H7 (cell line): ENCODE results near the gene TRIM52. TPM values are rescaled to one million over a fixed set of nuclear protein-coding genes. Genes with fewer than 3 reads are reported as not detected.

Experiments used
- DNase-seq: peaks from one replicate; pipeline ENCODE4 v3.0.0; 2012
- H3K27me3 ChIP-seq: 2 replicates; pipeline ENCODE4 v1.6.0; 2011; ENCODE audit warnings: mild to moderate bottlenecking, low read length; ENCODE audit not compliant: control insufficient read depth, insufficient read depth
- H3K36me3 ChIP-seq: replicated peaks from 2 replicates; pipeline ENCODE4 v1.5.1; 2011; ENCODE audit warnings: low read length; ENCODE audit not compliant: control insufficient read depth, insufficient read depth
- H3K4me3 ChIP-seq: 2 replicates; pipeline ENCODE4 v1.5.1; 2011; ENCODE audit warnings: low read depth, mild to moderate bottlenecking, control low read depth, low read length, moderate library complexity; ENCODE audit not compliant: insufficient read depth
- total RNA-seq: library from RNA; depleted of rRNA; stranded (reverse); fragments of >200 nt; shearing (Covaris generic); gene quantifications from 2 replicates; pipeline ENCODE4 v1.2.3, GENCODE V29; 2014

Gene TRIM52
- total RNA-seq, 1 experiment from 2014 or later = 1.9 TPM

DNA sequence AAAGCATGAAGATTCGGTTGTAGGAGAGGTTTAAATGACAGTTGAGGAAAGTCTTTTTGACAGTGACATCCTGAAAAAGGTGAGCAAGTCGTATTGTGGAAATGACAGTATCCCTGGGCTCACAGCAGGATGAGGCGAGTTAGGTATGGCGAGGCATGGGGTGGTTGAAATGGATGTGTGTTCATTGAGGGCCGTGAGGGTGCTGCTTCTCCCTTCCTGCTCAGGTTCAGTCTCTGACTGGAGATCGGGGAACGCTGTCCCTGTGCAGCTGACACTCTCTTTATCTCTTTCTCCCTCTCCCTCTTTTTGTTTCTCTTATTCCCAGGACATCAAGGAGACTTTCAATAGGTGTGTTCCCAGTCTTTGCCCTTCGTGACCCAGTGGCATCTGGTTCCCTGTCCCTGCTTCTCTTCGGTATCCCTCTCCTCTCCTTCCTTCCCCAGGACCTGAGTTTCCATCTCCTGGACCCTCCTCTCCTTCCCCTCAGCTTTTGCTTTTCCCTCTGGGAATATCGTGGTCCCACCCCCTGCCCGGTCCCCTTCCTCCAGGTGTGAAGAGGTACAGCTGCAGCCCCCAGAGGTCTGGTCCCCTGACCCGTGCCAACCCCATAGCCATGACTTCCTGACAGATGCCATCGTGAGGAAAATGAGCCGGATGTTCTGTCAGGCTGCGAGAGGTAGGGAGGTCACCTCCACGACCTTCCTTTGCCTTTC is 27.7 kb downstream of the TRIM52 start:
- Histone ChIP-seq H3K36me3 (peaks cover 38% of the 10 kb centered on the region), H3K27me3 (no peaks in the 10 kb centered on the region), H3K4me3 (no peak overlapping the region)
- DNase-seq = peak; percentile 45

DNA sequence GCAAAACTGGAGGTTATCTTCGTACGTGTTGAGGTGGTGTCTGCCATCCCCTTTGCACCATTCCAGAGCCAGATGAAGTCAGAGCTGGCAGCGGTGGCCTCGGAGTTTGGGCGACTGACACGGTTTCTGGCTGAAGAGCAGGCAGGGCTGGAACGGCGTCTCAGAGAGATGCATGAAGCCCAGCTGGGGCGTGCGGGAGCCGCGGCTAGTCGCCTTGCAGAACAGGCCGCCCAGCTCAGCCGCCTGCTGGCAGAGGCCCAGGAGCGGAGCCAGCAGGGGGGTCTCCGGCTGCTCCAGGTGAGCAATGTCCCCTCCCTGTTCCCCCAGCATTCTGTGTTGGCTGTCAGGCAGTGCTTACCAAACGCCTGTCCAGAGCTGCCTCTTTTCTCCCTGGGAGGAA is 28.4 kb downstream of the TRIM52 start:
- DNase-seq = peak; percentile 61
- H3K36me3 ChIP-seq = peaks cover 32% of the 10 kb centered on the region
- H3K27me3 ChIP-seq = no peaks in the 10 kb centered on the region
- no peak overlapping the region for H3K4me3 ChIP-seq

- Histone ChIP-seq H3K27me3 (no peaks in the 10 kb centered on the region), H3K4me3 (no peak overlapping the region), H3K36me3 (peaks cover 21% of the 10 kb centered on the region)
- no peak for DNase-seq
Measured at GRCh38 chr5:181231432-181231831, 29.5 kb downstream of the TRIM52 start.

DNA sequence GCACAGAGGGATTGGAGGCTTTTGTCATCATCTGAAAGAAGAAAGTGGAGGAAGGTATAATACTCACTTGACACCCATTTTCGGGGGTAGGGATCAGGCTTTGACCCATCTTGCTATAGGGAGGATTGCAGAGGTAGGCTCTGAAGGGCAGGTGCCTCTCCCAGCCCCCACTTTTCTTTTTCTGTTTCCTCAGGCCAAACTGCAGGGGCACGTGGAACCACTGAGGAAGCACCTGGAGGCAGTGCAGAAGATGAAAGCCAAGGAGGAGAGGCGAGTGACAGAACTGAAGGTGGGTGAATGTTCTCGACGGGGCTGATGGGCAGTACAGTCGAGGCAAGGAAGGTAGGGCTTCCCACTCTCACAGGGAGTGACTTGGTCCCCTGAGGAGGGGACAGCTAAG is 30.4 kb downstream of the TRIM52 start:
- no peak overlapping the region for H3K4me3 ChIP-seq
- DNase-seq = no peak
- no peaks in the 10 kb centered on the region for H3K27me3 ChIP-seq
- H3K36me3 ChIP-seq = peaks cover 13% of the 10 kb centered on the region

DNA sequence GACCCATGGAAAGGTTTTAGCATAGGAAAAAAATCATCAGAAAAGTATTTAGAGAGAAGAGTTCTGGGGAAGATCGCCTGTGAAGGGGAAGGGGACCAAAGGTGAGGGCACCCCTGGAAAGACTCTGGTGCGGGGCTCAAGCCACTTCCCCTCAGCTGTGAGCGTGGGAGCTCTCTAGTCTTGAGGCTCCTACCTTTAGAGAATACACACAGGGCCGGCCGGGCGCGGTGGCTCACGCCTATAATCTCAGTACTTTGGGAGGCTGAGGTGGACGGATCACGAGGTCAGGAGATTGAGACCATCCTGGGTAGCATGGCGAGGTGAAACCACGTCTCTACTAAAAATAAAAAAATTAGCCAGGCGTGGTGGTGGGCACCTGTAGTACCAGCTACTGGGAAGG is 30.9 kb downstream of the TRIM52 start:
- H3K36me3 ChIP-seq = peaks cover 14% of the 10 kb centered on the region
- H3K4me3 ChIP-seq = no peak overlapping the region
- H3K27me3 ChIP-seq = no peaks in the 10 kb centered on the region
- no peak for DNase-seq

DNA sequence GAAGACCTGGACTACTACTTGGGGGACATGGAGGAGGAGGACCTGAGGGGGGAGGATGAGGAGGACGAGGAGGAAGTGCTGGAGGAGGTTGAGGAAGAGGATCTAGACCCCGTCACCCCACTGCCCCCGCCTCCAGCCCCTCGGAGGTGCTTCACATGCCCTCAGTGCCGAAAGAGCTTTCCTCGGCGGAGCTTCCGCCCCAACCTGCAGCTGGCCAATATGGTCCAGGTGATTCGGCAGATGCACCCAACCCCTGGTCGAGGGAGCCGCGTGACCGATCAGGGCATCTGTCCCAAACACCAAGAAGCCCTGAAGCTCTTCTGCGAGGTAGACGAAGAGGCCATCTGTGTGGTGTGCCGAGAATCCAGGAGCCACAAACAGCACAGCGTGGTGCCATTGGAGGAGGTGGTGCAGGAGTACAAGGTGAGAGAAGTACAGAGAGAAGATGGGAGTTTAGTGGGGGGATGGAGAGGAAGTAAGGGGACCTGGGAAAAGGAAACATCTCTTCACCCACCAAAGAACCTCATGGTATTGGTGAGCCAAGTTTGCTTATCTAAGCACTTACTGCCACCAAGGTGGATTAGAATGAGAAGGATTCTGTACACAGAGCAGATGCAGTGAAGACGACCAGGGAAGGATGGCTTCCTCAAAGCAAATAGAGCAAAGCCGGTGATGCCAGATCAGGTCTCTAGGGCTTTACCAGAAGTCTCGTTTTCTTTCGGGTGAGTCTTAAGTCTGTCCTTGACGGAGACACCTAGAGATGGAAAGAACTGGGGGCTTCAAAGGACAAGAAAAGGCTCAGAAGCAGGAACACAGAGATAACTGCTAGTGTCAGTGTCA is 36.3 kb downstream of the TRIM52 start:
- H3K36me3 ChIP-seq = peaks cover 5% of the 10 kb centered on the region
- no peaks in the 10 kb centered on the region for H3K27me3 ChIP-seq
- peak overlapping the region; percentile 90 for H3K4me3 ChIP-seq
- DNase-seq = no peak

DNA sequence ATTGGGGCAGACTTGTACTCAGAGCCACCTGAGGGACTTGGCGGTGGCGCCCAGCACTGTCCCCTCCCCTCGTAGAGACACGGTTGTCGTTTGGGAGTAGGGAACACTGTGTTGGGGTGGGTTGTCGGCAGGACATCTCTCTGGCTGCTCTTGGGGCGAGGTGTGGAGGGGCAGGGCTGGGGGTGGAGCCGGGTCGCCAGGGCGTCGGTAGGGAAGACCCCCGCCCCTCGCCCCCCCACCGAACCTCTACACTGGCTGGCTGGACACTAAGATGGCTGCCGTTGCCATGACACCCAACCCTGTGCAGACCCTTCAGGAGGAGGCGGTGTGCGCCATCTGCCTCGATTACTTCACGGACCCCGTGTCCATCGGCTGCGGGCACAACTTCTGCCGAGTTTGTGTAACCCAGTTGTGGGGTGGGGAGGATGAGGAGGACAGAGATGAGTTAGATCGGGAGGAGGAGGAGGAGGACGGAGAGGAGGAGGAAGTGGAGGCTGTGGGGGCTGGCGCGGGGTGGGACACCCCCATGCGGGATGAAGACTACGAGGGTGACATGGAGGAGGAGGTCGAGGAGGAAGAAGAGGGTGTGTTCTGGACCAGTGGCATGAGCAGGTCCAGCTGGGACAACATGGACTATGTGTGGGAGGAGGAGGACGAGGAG is 37.1 kb downstream of the TRIM52 start:
- Histone ChIP-seq H3K36me3 (peaks cover 3% of the 10 kb centered on the region), H3K4me3 (peak overlapping the region; percentile 90), H3K27me3 (no peaks in the 10 kb centered on the region)
- peak; percentile 93 for DNase-seq

GRCh38 chr5:181223058-181223728 is 37.8 kb downstream of the TRIM52 start, which contains the start of gene TRIM41:
TRIM41 (plus strand) TSS chr5:181223281; CDS start chr5:181224000, 719 bp downstream.
- DNase-seq = peak; percentile 94
- H3K4me3 ChIP-seq = peak within 1 kb of the TSS; percentile 90
- no peaks in the 10 kb centered on the region for H3K27me3 ChIP-seq
- peaks cover 3% of the 10 kb centered on the region for H3K36me3 ChIP-seq

DNA sequence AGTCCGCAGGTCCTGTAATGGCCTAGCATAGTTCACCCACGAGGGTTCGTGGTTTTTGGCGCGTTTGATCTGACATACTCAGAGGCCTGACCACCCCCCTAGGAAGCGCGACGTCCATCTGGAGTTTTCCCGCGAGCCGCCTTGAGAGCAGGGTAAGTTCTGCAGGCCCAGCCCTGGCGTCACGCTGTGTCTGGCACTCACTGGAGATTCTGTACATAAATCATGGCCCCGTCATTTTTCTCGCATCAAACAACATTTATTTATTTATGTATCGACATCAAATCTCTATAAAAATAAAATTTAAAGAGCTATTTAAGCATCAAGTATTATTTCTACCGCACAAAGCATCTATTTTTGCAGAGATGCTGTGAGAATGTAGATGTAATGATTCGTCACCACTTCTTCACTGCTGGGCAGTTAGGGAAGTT is 38.3 kb downstream of the TRIM52 start:
- Histone ChIP-seq H3K27me3 (no peaks in the 10 kb centered on the region; the same call in 1 of the 2 replicates), H3K4me3 (peak overlapping the region; percentile 90), H3K36me3 (peaks cover 3% of the 10 kb centered on the region)
- no peak for DNase-seq

DNA sequence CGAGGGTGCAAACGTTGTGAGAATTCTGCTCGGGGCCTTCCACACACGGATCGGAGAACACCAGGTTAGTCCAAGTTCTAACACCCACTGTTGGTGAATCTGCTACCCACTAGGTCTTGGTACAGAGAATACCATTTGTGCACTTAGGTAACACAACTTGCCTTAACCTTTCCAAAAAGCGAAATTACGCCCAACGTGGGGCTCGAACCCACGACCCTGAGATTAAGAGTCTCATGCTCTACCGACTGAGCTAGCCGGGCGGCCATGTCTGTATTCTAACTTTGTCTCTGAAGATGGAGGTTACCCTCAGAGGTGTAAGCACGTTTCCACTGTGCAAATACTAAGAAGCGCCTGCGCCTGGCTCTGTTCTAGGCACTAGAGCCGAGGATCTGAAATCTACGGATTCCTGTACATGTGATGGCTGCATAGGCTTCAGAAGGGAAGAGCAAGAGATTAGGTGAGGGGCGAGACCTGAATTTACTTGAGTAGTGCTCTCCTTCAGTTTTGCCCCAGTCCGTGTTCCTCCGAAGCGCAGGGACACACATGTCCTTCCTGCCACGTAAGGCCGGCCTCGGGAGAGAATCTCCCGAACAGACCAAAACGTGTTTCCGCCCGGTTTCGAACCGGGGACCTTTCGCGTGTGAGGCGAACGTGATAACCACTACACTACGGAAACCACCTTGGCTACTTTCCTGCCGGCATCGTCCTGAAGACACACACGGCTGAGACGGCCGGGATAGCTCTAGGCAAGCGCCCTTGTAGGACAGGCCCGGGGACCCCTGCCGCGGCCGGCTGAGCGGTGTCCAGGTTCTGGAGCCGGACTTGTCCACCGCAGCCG is 38.9 kb downstream of the TRIM52 start:
- peaks cover 3% of the 10 kb centered on the region for H3K36me3 ChIP-seq
- peak overlapping the region; percentile 90 for H3K4me3 ChIP-seq
- DNase-seq = peak; percentile 86
- peaks cover 4% of the 10 kb centered on the region; the same call in 1 of the 2 replicates for H3K27me3 ChIP-seq

GRCh38 chr5:181221105-181221791 is 39.7 kb downstream of the TRIM52 start:
- no peak for DNase-seq
- peaks cover 10% of the 10 kb centered on the region; the same call in 1 of the 2 replicates for H3K27me3 ChIP-seq
- H3K36me3 ChIP-seq = peaks cover 2% of the 10 kb centered on the region
- H3K4me3 ChIP-seq = peak overlapping the region; percentile 90

DNA sequence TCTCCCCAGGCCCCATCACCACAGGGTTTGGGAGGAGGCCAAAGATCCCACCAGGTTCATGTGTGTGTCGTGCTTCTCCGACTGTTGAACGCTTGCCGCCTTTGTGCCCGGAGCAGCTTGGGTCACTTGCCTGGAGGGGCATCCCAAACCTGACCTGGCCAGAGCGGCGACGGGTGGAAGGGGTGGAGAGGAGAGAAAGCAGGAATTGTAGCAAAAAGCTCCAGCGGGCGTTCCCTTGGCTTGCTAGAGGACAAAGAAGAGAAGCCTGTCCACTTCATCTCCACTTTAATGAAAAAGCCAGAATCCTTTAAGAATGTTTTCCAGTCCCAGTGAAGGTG is 40.8 kb downstream of the TRIM52 start:
- Histone ChIP-seq H3K36me3 (peaks cover 2% of the 10 kb centered on the region), H3K4me3 (no peak overlapping the region), H3K27me3 (peaks cover 11% of the 10 kb centered on the region; the same call in 1 of the 2 replicates)
- no peak for DNase-seq
